GM19397 (cell line): ENCODE results near the gene SMU1.
"Not testable (repeated sequence)": the region's sequence is repeated elsewhere in the genome, so short reads cannot be mapped to it uniquely, and the experiment has no call there.

Source experiments
- ATAC-seq: cut with Tn5 transposase; IDR thresholded peaks from one replicate; pipeline ENCODE4 v1.9.1; 2021; ENCODE audit warnings: mild to moderate bottlenecking, moderate library complexity; ENCODE audit not compliant: unreplicated experiment

SMU1 gene

DNA sequence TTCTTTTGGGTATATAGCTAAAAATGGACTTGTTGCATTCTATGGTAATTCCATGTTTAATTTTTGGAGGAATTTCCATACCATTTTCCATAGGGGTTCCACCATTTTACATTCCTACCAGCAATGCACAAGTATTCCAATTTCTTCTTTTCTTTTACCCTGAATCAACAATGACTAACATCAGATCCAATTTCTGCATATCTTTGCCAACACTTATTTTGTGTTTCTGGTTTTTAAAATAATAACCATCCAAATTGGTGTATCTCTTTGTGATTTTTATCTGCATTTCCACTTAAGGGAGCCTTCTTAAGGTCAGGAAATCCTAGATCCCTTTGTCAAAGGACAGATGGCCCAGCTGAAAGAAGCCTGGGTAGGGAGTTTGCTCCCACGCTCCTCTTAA is 29.5 kb upstream of the SMU1 start:
- ATAC-seq = no peak

DNA sequence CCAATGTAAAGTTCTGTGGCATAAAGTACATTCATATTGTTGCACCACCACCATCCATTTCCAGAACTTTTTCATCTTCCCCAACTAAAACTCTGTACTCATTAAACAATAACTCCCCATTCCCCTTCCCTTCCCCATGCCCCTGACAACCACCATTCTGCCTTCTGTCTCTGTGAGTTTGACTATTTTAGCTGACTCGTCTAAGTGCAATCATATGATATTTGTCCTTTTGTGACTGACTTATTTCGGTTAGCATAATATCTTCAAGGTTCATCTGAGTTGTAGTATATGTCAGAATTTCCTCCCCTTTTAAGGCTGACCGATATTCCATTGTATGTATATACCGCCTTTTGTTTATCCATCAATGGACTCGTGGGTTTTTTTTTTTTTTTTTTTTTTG is 29.0 kb upstream of the SMU1 start:
- no peak for ATAC-seq

DNA sequence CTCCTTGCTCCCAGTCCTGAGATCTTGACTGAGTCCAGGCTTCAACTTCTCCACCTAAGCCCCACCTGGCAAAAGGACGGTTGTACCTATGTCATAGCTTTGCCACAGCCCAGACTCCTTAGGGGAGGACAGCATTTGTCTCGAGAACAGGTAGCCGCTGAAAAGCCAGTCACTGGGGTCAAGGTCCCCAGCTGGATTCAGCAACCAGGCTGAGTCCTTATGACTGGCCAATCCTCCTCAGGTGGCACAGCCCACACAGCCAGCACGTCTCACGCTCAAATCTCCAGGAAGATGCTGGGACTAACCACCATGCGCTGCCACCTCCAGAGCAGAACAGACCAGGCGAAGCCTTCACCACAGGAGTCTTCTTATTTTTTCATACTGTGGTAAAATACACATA is 27.9 kb upstream of the SMU1 start:
- ATAC-seq = no peak

DNA sequence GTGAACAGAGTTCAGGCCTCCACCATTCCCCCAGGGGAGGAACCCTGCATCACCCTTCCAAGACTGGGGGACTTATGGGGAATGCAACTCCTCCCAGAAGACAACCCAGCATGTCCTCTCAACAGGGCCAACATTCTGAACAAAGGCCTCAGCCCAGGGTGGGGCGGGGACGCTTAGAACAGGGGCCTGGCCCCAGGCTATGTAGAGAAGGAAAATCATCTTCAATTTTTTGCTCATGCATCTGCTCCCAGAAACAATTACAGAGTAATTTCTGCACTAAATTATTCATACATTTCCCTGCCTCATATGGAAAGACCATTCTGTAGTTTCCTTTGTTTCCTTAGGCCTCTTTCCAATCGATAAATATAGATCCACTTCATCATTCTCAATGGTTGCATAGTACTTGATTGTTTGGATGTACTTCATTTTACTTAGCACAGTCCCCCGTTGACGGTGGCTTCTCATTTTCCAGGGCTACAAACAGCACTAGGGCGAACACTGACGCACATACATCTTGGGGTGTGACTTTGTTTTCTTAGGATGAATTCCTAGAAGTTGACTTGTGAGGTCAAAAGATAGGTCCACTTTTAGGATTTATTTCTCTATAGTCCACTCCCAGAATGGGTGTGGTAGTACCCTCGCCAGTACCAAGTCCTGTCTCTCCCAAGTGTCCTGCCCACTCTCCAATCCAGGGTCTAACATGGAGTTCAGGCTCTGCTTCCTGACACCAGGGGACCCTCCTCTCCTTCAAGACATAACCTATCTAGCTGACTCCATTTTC is 27.2 kb upstream of the SMU1 start:
- ATAC-seq = no peak

DNA sequence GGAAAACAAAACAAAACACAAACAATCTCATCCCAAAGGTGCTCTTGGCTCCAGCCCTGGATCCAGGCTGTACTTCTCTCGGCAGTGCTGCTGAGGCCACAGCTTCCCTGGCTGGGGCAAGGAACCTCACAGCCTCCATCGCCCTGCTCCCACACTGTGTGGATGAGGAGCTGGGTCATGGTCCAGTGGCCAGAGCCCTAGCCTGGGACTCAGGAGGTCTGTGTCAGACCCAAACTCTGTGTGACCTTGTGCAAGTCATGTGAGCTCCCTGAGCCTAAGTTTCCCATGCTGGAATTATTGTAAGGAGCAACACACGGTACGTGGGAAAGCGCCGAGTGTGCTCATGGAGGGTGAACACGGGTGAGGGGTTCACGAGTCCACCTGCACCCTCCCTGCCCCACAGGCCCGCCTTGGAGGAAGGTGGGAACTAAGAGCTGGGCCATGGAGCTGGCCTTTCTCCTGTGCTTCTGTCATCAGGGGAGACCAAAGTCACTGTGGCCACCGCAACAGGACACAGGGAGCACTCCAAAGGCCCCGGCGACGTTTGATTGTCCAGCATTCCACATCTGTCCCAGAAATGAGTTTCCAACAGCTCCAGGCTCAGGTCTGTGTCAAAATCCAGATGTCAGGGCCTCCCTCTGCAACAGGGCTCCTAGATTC is 26.2 kb upstream of the SMU1 start:
- ATAC-seq = no peak

DNA sequence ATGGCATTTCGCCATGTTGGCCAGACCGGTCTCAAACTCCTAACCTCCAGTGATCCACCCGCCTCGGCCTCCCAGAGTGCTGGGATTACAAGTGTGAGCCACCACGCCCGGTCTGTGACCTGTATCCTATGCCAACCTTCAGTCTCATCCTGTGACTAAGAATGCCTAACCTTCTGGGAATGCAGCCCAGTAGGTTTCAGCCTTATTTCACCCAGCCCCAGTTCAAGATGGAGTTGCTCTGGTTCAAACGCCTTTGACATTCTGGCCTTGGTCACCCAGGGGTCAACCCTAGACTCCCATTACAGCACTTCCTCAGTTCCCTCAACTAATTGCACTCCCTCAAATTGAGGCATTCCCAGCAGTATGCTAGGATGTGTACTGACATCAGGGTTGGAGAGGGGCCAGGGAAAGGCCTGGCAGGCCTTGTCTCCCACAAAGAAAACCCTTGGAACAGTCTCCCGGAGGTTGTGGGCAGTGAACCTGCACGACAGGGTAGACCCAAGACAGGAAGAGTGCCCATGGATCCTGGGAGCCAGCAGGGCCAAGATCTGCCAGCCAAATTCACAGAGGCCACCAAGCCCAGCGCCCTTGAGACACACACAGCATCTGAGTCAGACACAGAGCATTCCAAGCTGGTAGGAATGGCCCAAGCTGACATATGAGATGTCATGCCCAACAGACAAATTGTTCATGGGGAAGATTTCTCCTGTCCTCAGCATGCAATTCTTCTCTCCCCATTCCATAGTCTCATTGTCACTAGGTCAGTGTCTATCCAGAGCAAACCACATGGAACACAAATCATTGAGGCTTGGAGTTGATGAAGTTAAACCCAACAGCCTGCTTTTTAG is 24.9 kb upstream of the SMU1 start:
- ATAC-seq = no peak

DNA sequence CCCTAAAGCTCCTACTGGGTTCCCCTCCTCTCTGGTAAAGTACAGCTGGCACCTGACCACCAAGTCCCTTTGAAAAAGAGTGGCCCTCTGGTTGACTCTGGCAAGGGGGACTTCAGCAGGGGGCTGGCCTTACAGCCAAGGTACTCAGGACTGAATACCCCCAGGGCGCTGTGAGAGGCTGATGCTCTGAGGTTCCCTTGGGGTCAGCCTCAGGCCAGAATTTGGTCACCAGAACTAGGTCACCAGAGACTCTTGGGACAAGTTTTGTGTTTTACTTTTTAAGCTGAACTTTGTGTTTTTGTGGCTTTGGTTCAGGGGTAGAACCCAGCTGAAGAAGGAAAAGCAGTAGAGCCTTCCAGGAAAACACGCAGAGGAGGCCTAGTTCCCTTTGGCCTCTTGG is 23.3 kb upstream of the SMU1 start:
- ATAC-seq = no peak

DNA sequence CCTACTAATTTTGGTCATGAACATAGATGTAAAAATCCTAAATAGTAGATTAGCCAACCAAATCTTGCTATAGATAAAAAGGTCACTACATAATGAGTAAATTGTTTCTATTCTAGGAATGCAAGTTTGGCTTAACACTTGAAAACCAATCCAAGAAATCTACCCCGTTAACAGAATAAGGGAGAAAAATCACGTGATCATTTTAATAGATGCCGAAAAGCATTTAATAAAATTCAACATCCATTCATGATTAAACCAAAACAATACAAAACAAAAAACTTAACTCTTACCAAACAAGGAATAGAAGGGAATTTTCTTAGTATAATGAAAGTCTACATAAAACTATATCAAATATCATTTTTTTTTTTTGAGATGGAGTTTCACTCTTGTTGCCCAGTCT is 20.7 kb upstream of the SMU1 start:
- no peak for ATAC-seq

DNA sequence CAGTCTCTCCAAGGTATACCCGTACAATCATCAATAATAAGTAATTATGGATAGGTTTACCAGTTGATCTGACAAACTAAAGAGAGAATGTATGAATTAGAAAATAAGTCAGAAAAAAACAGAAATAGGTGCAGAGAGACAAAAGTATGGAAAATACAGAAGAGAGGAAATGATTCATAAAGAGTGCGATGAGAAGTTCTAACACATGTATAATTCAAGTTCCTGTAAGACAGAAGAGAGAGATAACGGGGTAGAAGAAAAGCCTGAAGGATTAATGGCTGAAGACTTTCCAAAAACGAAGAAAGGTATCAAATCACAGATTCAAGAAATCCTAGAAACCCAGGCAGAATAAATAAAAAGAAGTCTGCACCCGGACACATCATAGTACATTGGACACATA is 16.2 kb upstream of the SMU1 start:
- no peak for ATAC-seq

DNA sequence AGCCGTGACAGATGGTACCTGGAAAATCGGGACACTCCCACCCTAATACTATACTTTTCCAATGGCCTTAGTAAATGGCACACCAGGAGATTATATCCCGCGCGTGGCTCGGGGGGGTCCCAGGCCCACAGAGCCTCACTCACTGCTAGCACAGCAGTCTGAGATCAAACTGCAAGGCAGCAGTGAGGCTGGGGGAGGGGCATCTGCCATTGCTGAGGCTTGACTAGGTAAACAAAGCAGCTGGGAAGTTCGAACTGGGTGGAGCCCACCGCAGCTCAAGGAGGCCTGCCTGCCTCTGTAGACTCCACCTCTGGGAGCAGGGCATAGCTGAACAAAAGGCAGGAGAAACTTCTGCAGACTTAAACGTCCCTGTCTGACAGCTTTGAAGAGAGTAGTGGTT is 9.2 kb upstream of the SMU1 start:
- ATAC-seq = not testable (repeated sequence)

DNA sequence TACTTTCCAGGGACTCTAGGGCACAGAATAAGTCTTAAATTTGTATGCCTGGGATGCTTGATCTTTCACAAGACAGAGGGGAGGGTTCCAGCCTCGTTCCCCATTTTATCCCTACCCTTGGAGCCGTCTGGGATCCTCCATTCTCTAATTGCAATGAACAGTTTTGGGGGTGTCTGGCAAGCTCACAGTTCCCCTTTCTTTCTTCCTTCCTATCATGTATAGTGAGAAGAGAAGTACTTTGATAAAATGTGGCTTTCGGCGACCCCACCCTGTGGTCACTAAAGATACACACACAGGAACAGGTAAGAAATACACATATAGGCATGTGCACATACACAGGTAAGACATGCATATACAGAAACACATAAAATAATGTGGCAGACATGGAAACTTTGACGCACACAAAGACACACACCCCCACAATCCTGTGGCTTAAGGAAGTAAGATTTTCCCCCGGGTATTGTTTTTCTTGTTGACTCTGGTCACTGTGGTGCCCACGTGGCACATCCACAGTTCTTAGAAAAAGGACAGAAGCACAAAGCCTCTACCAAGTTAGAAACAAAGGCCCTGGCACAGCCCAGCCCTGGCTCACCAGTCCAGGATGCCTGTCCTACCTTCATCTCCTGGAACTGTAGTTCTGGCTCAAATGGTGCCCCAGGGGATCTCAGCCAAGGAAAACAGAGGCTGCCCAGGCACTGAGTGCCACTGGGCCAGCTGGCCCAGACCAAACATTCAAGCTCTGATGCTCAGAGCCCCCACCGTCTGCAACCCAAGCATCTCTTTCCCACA is 6.3 kb upstream of the SMU1 start:
- no peak for ATAC-seq

DNA sequence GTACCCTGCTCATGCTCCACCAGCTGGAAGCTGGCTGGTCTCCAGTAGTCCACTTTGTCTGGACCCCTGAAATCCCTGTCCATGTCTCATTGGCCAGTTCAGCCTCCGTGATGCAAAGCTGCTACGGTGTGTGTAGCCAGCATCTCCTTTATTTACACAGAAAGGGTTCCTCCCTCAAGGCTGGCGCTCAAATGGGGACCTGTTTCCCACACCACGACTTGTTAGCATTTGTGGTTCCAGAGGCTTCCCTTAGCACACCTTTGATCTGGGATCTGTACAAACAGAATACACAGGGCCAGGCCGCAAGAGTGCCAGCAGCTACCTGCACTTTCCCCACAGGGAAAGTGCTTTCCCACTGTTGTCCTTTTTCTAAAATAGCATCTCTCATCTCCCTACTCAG is 5.7 kb upstream of the SMU1 start:
- no peak for ATAC-seq

DNA sequence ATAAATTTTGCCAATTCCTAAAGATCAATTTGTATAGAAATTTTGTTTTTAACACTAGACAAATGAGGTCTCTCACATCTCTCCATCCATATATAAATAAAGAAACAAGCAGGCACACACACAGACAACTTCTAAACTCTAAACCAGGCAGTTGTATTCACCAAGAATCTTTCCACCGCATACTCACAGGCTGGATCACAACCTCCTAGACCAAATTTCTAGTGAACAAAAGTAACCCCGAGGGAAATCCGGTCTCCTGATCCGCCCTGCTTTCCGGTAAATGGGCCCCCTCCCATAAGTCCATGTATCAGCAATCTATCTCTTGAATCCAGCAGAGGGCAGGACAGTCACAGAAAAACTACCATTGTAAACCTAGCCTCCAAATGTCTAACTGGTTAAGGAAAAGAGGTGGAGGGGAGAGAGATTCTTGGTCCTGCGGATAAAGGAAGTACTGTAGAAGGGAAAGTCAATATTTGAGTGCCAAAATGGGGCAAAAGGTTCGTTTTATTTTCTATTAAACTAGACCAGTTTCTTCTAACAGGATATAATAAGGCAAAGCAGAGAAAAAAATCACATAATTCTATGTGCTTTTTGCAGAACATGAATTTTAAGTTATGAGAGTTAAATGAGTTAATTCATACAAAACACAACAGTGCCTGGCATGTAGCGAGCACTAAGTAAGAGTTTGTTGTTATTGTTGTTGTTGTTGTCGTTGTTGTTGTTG is 4.8 kb upstream of the SMU1 start:
- ATAC-seq = no peak

DNA sequence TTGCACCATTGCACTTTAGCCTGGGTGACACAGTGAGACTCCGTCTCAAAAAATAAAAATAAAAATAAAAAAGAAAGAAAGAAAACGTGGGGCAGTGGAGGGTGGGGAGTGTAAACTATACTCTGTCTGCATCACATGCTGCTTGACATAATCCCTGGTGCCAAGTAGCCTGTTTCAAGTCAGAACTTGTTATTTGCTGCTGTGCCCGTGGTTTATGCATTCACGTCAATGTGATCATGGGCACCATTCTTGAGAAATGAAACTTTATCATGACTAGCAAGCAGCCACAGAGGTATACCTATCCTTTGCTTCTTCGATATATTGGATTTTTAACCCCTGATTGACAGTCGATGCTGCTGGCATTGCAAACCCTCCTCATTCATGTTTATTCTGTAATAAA is 4.1 kb upstream of the SMU1 start:
- no peak for ATAC-seq

DNA sequence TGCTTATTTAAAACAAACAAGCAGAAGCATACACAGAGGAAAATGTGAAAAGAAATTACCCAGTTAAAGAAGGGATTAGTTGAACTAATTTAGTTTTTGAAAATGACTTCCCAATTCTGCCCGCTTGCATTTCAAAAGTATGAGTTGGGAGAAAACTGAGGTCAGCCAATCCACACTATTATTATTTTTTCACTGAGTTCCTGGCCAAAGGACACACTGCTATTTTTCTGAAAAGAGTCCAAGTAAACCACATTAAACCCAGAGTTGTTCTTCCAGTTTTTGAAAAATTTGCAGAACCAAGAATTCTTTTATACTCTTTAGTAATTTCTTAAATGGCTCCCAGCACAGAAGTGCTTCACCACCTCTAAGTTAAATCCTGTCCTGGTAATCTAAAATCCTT is 7.5 kb downstream of the SMU1 start:
- ATAC-seq = no peak

DNA sequence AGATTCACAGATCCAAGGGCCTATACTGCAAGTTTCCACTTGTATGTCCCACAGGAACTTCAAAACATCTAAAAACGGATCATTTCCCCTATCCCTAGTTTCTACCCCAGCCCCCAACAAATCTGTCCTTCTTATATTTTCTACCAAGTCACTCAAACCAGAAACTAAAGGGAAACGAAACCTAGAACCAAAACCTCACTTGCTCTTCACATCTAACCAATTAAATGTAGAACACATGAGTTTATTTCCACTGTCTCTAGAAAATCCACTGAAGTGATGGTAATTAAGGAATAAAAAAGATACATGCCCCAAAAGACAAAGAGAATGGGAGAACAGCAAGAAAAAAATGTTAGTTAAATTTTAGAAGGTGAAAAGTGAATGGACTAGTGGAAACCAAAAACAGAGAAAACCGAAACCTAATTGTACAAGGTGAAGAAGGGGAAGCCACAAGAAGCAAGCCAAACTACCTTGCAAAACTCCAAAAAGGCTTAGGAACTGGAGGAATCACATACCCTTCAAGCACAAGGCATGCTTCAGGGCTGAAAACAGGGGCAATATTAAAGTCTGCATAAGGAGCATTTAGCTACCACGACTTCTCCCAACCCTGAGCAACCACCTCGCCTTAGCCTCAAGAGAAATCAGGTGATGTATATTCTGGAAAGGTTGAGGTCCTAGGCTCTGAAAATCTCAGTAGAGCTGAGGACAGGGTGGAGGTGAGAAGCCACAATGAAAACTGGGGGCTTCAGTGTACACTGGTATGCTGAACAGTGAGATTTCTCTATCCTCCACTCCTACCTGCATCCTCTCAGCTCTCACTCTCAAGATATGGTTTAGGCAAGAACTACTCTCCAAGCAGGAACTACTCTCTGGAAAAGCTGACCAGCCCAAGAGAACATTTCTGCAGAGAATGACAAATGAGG is 11.1 kb downstream of the SMU1 start:
- peak; percentile 60 for ATAC-seq

DNA sequence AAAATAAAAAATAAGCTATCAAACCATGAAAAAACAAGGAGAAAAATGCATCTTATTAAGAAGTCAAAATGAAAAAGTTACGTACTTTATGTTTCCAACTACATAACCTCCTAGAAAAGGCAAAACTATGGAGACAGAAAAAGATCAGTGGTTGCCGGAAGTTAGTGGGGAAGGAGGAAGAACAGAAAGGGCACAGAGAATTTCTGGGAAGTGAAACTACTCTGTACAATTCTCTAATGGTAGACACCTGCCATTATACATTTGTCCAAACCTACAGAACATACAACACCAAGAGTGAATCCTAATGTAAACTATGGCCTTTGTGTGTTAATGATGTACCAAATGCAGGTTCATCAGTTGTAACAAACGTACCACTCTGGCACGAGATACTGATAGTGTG is 25.3 kb downstream of the SMU1 start:
- no peak for ATAC-seq

DNA sequence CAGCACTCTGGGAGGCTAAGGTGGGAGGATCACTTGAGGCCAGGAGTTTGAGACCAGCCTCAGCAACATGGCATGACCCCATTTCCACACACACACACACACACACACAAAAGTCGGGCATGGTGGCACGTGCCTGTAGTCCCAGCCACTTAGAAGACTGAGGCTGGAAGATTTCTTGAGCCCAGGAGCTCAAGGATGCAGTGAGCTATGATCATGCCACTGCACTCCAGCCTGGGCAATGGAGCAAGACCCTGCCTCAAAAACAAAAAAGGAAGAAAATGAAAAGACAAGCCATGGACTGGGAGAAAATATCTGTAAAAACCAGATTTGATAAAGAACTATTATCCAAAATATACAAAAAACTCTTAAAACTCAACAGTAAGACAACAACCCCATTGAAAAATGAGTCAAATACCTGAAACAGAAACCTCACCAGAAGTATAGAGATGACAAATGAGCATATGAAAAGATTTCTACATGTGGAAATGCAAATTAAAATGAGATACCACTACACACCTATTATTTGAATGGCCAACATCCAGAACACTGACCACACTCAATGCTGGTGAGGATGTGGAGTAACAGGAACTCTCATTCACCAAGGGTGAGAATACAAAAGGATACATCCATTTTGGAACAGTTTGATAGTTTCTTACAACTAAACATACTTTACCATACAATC is 26.7 kb downstream of the SMU1 start:
- ATAC-seq = no peak

DNA sequence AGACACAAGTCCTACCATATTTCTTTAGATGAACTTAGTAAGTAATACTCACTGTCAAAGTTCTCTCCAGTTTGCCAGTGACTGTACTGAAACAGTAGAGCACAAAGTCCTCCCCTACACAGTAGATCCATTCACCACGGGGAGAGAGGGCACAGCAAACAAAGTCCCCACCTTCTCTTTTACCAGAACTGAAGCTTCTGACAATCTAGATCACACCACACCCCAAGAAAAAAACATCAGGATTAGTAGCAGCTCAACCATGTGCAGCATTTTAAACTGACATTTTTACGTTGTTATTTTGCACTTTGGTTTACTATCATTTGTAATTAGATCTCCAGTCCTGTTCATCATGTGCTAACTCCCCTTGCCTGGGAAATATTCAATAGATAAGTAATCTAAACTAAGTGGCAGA is 28.4 kb downstream of the SMU1 start:
- ATAC-seq = no peak
